Measurements from ENCODE around the gene NDUFV3.
"Not testable (repeated sequence)": the region's sequence is repeated elsewhere in the genome, so short reads cannot be mapped to it uniquely, and the experiment has no call there.

The NDUFV3 gene

GRCh38 chr21:42951193-42951592, 58.1 kb downstream of the NDUFV3 start:
- H3K79me1 ChIP-seq (ENCODE audit: low read depth, low read length); H3K9ac ChIP-seq (ENCODE audit: low read depth, low read length, poor library complexity); H2BK120ac ChIP-seq (ENCODE audit: low read depth, low read length); H2BK15ac ChIP-seq (ENCODE audit: low read length); H3K9me3 ChIP-seq (replicated peaks in 1 of 2; ENCODE audit: control insufficient read depth in 2 of 2, insufficient read depth in 1 of 2, low read depth in 1 of 2, low read length in 2 of 2); H3K36me3 ChIP-seq (replicated peaks in 1 of 2; ENCODE audit: control insufficient read depth in 2 of 2, insufficient read depth in 2 of 2, low read length in 2 of 2); H3K27ac ChIP-seq (replicated peaks; ENCODE audit: low read length); H4K8ac ChIP-seq (ENCODE audit: low read depth, low read length); H2BK12ac ChIP-seq (ENCODE audit: low read length); H2AK5ac ChIP-seq (ENCODE audit: low read depth, low read length); H3K4ac ChIP-seq (ENCODE audit: low read length); H3K18ac ChIP-seq (ENCODE audit: low read length); DNase-seq (ENCODE audit: low spot score); H3K4me2 ChIP-seq (ENCODE audit: insufficient read depth, low read length, poor library complexity, severe bottlenecking); H2BK5ac ChIP-seq (ENCODE audit: low read length); H4K91ac ChIP-seq (ENCODE audit: low read depth, low read length, poor library complexity); H3K14ac ChIP-seq (ENCODE audit: low read length); H2AFZ ChIP-seq (ENCODE audit: low read length); H3K23ac ChIP-seq (ENCODE audit: low read depth, low read length, poor library complexity); H3K4me1 ChIP-seq (ENCODE audit: control insufficient read depth in 2 of 2, insufficient read depth in 1 of 2, low read depth in 1 of 2, low read length in 2 of 2); H3K4me3 ChIP-seq (ENCODE audit: low read length in 2 of 2); H3K27me3 ChIP-seq (ENCODE audit: control insufficient read depth in 3 of 3, insufficient read depth in 3 of 3, low read depth in 1 of 3, low read length in 3 of 3): not testable (repeated sequence)
- WGBS, 2 donors (ENCODE audit: extremely low coverage in 2 of 2, insufficient read length in 2 of 2, insufficient replicate concordance in 1 of 2), result no CpG with 5 or more reads among the region's 9 CpGs

- no peak overlapping the region for H4K91ac ChIP-seq (ENCODE audit: low read depth, low read length, poor library complexity)
- H3K79me1 ChIP-seq (ENCODE audit: low read depth, low read length), result no peaks in the 10 kb centered on the region
- H3K4me2 ChIP-seq (ENCODE audit: insufficient read depth, low read length, poor library complexity, severe bottlenecking), result no peak overlapping the region
- H3K23ac ChIP-seq (ENCODE audit: low read depth, low read length, poor library complexity), result no peak overlapping the region
- DNase-seq (ENCODE audit: low spot score), result no peak
- H3K4me1 ChIP-seq (ENCODE audit: control insufficient read depth in 2 of 2, insufficient read depth in 1 of 2, low read depth in 1 of 2, low read length in 2 of 2), result no peaks in the 10 kb centered on the region
- H3K27ac ChIP-seq (replicated peaks; ENCODE audit: low read length), result no peak overlapping the region
- peaks cover 0 to 2% of the 10 kb centered on the region in 2 donors for H3K9me3 ChIP-seq (replicated peaks in 1 of 2; ENCODE audit: control insufficient read depth in 2 of 2, insufficient read depth in 1 of 2, low read depth in 1 of 2, low read length in 2 of 2)
- H2BK15ac ChIP-seq (ENCODE audit: low read length), result no peak overlapping the region
- H4K8ac ChIP-seq (ENCODE audit: low read depth, low read length), result no peak overlapping the region
- no peak overlapping the region for H2AK5ac ChIP-seq (ENCODE audit: low read depth, low read length)
- WGBS, 2 donors (ENCODE audit: extremely low coverage in 2 of 2, insufficient read length in 2 of 2, insufficient replicate concordance in 1 of 2), result no CpG with 5 or more reads among the region's 13 CpGs
- no peaks in the 10 kb centered on the region for H3K36me3 ChIP-seq (replicated peaks in 1 of 2; ENCODE audit: control insufficient read depth in 2 of 2, insufficient read depth in 2 of 2, low read length in 2 of 2)
- no peak overlapping the region for H2BK120ac ChIP-seq (ENCODE audit: low read depth, low read length)
- H3K4ac ChIP-seq (ENCODE audit: low read length), result no peak overlapping the region
- no peak overlapping the region for H3K18ac ChIP-seq (ENCODE audit: low read length)
- H3K9ac ChIP-seq (ENCODE audit: low read depth, low read length, poor library complexity), result no peak overlapping the region
- H3K14ac ChIP-seq (ENCODE audit: low read length), result no peak overlapping the region
- no peak overlapping the region for H3K4me3 ChIP-seq (ENCODE audit: low read length in 2 of 2)
- H2BK5ac ChIP-seq (ENCODE audit: low read length), result no peak overlapping the region
- no peaks in the 10 kb centered on the region for H3K27me3 ChIP-seq (ENCODE audit: control insufficient read depth in 3 of 3, insufficient read depth in 3 of 3, low read depth in 1 of 3, low read length in 3 of 3)
- H2AFZ ChIP-seq (ENCODE audit: low read length), result no peak overlapping the region
- no peak overlapping the region for H2BK12ac ChIP-seq (ENCODE audit: low read length)
Observed at GRCh38 chr21:42956824-42957630, 63.9 kb downstream of the NDUFV3 start.

GRCh38 chr21:42958122-42958521, 65.0 kb downstream of the NDUFV3 start:
- no CpG with 5 or more reads among the region's 6 CpGs for WGBS, 2 donors (ENCODE audit: extremely low coverage in 2 of 2, insufficient read length in 2 of 2, insufficient replicate concordance in 1 of 2)

GRCh38 chr21:42959728-42960127, 66.6 kb downstream of the NDUFV3 start:
- Histone ChIP-seq H3K14ac (ENCODE audit: low read length) (no peak overlapping the region), H4K8ac (ENCODE audit: low read depth, low read length) (no peak overlapping the region), H3K23ac (ENCODE audit: low read depth, low read length, poor library complexity) (no peak overlapping the region), H3K36me3 (replicated peaks in 1 of 2; ENCODE audit: control insufficient read depth in 2 of 2, insufficient read depth in 2 of 2, low read length in 2 of 2) (no peaks in the 10 kb centered on the region), H3K18ac (ENCODE audit: low read length) (no peak overlapping the region), H4K91ac (ENCODE audit: low read depth, low read length, poor library complexity) (no peak overlapping the region), H3K4me2 (ENCODE audit: insufficient read depth, low read length, poor library complexity, severe bottlenecking) (no peak overlapping the region), H2AK5ac (ENCODE audit: low read depth, low read length) (no peak overlapping the region), H3K27ac (replicated peaks; ENCODE audit: low read length) (no peak overlapping the region), H2BK120ac (ENCODE audit: low read depth, low read length) (no peak overlapping the region), H2BK15ac (ENCODE audit: low read length) (no peak overlapping the region), H2AFZ (ENCODE audit: low read length) (no peak overlapping the region), H2BK12ac (ENCODE audit: low read length) (no peak overlapping the region), H3K4ac (ENCODE audit: low read length) (no peak overlapping the region), H2BK5ac (ENCODE audit: low read length) (no peak overlapping the region), H3K4me3 (ENCODE audit: low read length in 2 of 2) (no peak overlapping the region), H3K27me3 (ENCODE audit: control insufficient read depth in 3 of 3, insufficient read depth in 3 of 3, low read depth in 1 of 3, low read length in 3 of 3) (no peaks in the 10 kb centered on the region), H3K9ac (ENCODE audit: low read depth, low read length, poor library complexity) (no peak overlapping the region), H3K4me1 (ENCODE audit: control insufficient read depth in 2 of 2, insufficient read depth in 1 of 2, low read depth in 1 of 2, low read length in 2 of 2) (peaks cover 0 to 2% of the 10 kb centered on the region in 2 donors), H3K9me3 (replicated peaks in 1 of 2; ENCODE audit: control insufficient read depth in 2 of 2, insufficient read depth in 1 of 2, low read depth in 1 of 2, low read length in 2 of 2) (peaks cover 0 to 2% of the 10 kb centered on the region in 2 donors), H3K79me1 (ENCODE audit: low read depth, low read length) (no peaks in the 10 kb centered on the region)
- WGBS, 2 donors (ENCODE audit: extremely low coverage in 2 of 2, insufficient read length in 2 of 2, insufficient replicate concordance in 1 of 2), result no CpG with 5 or more reads among the region's 3 CpGs
- no peak for DNase-seq (ENCODE audit: low spot score)

More at GRCh38 chr21:42958122-42958521, 65.0 kb downstream of the NDUFV3 start:
- not testable (repeated sequence) for H3K18ac ChIP-seq (ENCODE audit: low read length); H2BK12ac ChIP-seq (ENCODE audit: low read length); H3K23ac ChIP-seq (ENCODE audit: low read depth, low read length, poor library complexity); H3K9ac ChIP-seq (ENCODE audit: low read depth, low read length, poor library complexity); H2AK5ac ChIP-seq (ENCODE audit: low read depth, low read length); H3K14ac ChIP-seq (ENCODE audit: low read length); H2BK5ac ChIP-seq (ENCODE audit: low read length); H2BK15ac ChIP-seq (ENCODE audit: low read length); H3K27me3 ChIP-seq (ENCODE audit: control insufficient read depth in 3 of 3, insufficient read depth in 3 of 3, low read depth in 1 of 3, low read length in 3 of 3); DNase-seq (ENCODE audit: low spot score); H2BK120ac ChIP-seq (ENCODE audit: low read depth, low read length); H3K4me2 ChIP-seq (ENCODE audit: insufficient read depth, low read length, poor library complexity, severe bottlenecking); H3K9me3 ChIP-seq (replicated peaks in 1 of 2; ENCODE audit: control insufficient read depth in 2 of 2, insufficient read depth in 1 of 2, low read depth in 1 of 2, low read length in 2 of 2); H3K4me1 ChIP-seq (ENCODE audit: control insufficient read depth in 2 of 2, insufficient read depth in 1 of 2, low read depth in 1 of 2, low read length in 2 of 2); H2AFZ ChIP-seq (ENCODE audit: low read length); H3K79me1 ChIP-seq (ENCODE audit: low read depth, low read length); H4K91ac ChIP-seq (ENCODE audit: low read depth, low read length, poor library complexity); H4K8ac ChIP-seq (ENCODE audit: low read depth, low read length); H3K4ac ChIP-seq (ENCODE audit: low read length); H3K27ac ChIP-seq (replicated peaks; ENCODE audit: low read length); H3K36me3 ChIP-seq (replicated peaks in 1 of 2; ENCODE audit: control insufficient read depth in 2 of 2, insufficient read depth in 2 of 2, low read length in 2 of 2); H3K4me3 ChIP-seq (ENCODE audit: low read length in 2 of 2)
